Activated B cell treated with CpG ODN at 0.5 μM for 24 hours (primary cell): ENCODE measurements around the gene RXRA. TPM values are rescaled to one million over a fixed set of nuclear protein-coding genes. Genes with fewer than 3 reads are reported as not detected.

Experiments used
- ATAC-seq: fragments of 200-7000 bp; cut with Tn5 transposase; one replicate; pipeline ENCODE4 v1.10.0; 2021; ENCODE audit warnings: low read depth, mild to moderate bottlenecking, moderate library complexity
- CTCF ChIA-PET: fragments of 350-600 bp; sonication (Branson Sonifier 250); formaldehyde crosslinking; loops from one replicate; lab custom pipeline; 2021; ENCODE audit warnings: antibody characterized with exemption; lab: Charles Lee
- POLR2A ChIA-PET: fragments of 350-600 bp; sonication (Branson Sonifier 250); formaldehyde crosslinking; loops from one replicate; lab custom pipeline; 2021; ENCODE audit warnings: antibody characterized with exemption; lab: Charles Lee
- DNase-seq: peaks from one replicate; pipeline ENCODE4 v3.0.0; 2022
- H3K27ac Mint-ChIP-seq: one replicate; pipeline ENCODE4 v1.8.0; 2020; ENCODE audit warnings: mixed read lengths
- H3K27me3 Mint-ChIP-seq: one replicate; pipeline ENCODE4 v1.8.0; 2021; ENCODE audit warnings: mixed read lengths
- H3K36me3 Mint-ChIP-seq: one replicate; pipeline ENCODE4 v1.8.0; 2021; ENCODE audit warnings: low read depth, mixed read lengths
- H3K4me1 Mint-ChIP-seq: one replicate; pipeline ENCODE4 v1.8.0; 2021; ENCODE audit warnings: mixed read lengths
- H3K4me3 Mint-ChIP-seq: one replicate; pipeline ENCODE4 v1.8.0; 2020; ENCODE audit warnings: mild to moderate bottlenecking, mixed read lengths
- H3K9me3 Mint-ChIP-seq: one replicate; pipeline ENCODE4 v1.8.0; 2020; ENCODE audit warnings: mixed read lengths
- CTCF ChIP-seq: fragments of 200-600 bp; IDR thresholded peaks from one replicate; pipeline ENCODE4 v1.8.0; 2022; ENCODE audit warnings: antibody characterized with exemption, mild to moderate bottlenecking
- intact Hi-C: fragments of 100-400 bp; cut with micrococcal nuclease; formaldehyde crosslinking; loops from one replicate; pipeline ENCODE4 v1.15.1; 2024
- total RNA-seq: library from RNA; stranded (reverse); gene quantifications from 2 replicates; pipeline ENCODE4 v1.2.3, GENCODE V29; 2022

RXRA gene
- total RNA-seq, 1 donor from 2014 or later, result 5.0 TPM

GRCh38 chr9:134287591-134288491 is 38.4 kb upstream of the RXRA start:
- H3K27ac Mint-ChIP-seq, result no peak overlapping the region
- no peaks in the 10 kb centered on the region for H3K9me3 Mint-ChIP-seq
- intact Hi-C loops, result no loop called here
- CTCF ChIA-PET, result no interaction called here
- ATAC-seq (no peak), DNase-seq (no peak)
- no peaks in the 10 kb centered on the region for H3K36me3 Mint-ChIP-seq
- peaks cover 18% of the 10 kb centered on the region for H3K27me3 Mint-ChIP-seq
- no peak for TF ChIP-seq CTCF
- peaks cover 11% of the 10 kb centered on the region for H3K4me1 Mint-ChIP-seq
- POLR2A ChIA-PET, result no interaction called here
- H3K4me3 Mint-ChIP-seq, result no peak overlapping the region

- Mint-ChIP-seq H3K27me3 (peaks cover 14% of the 10 kb centered on the region), H3K27ac (no peak overlapping the region), H3K4me1 (peaks cover 19% of the 10 kb centered on the region), H3K36me3 (no peaks in the 10 kb centered on the region), H3K9me3 (no peaks in the 10 kb centered on the region), H3K4me3 (no peak overlapping the region)
- ChIA-PET POLR2A (no interaction called here), CTCF (no interaction called here)
- intact Hi-C loops, result no loop called here
- TF ChIP-seq CTCF, result no peak
- ATAC-seq (no peak), DNase-seq (no peak)
These were observed 37.5 kb upstream of the RXRA start for GRCh38 chr9:134288746-134289145.

GRCh38 chr9:134289241-134289875 is 36.9 kb upstream of the RXRA start:
- POLR2A ChIA-PET, result no interaction called here
- H3K4me1 Mint-ChIP-seq, result peaks cover 21% of the 10 kb centered on the region
- peaks cover 14% of the 10 kb centered on the region for H3K27me3 Mint-ChIP-seq
- CTCF ChIA-PET, result no interaction called here
- H3K4me3 Mint-ChIP-seq, result no peak overlapping the region
- no peaks in the 10 kb centered on the region for H3K36me3 Mint-ChIP-seq
- intact Hi-C loops, result no loop called here
- no peak for TF ChIP-seq CTCF
- no peak for ATAC-seq
- no peak overlapping the region for H3K27ac Mint-ChIP-seq
- no peak for DNase-seq
- H3K9me3 Mint-ChIP-seq, result no peaks in the 10 kb centered on the region

- ChIA-PET CTCF (no interaction called here), POLR2A (no interaction called here)
- H3K27ac Mint-ChIP-seq, result no peak overlapping the region
- DNase-seq (no peak), ATAC-seq (no peak)
- no peak for TF ChIP-seq CTCF
- peaks cover 13% of the 10 kb centered on the region for H3K27me3 Mint-ChIP-seq
- no peaks in the 10 kb centered on the region for H3K36me3 Mint-ChIP-seq
- no peak overlapping the region for H3K4me3 Mint-ChIP-seq
- intact Hi-C loops, result no loop called here
- peaks cover 25% of the 10 kb centered on the region for H3K4me1 Mint-ChIP-seq
- no peaks in the 10 kb centered on the region for H3K9me3 Mint-ChIP-seq
These were observed 35.4 kb upstream of the RXRA start for GRCh38 chr9:134290603-134291451.
